Measurements from ENCODE around the gene IVNS1ABP. TPM values are rescaled to one million over a fixed set of nuclear protein-coding genes. Genes with fewer than 3 reads are reported as not detected.
"Not testable (repeated sequence)": the region's sequence is repeated elsewhere in the genome, so short reads cannot be mapped to it uniquely, and the experiment has no call there.

Gene IVNS1ABP
- total and polyA plus RNA-seq, 8 donors, result 22.9 to 53.9 (median 35.2) TPM

- intact Hi-C loops (cut with DNase I), result no loop called here
- Histone ChIP-seq H3K27ac (no peak overlapping the region), H3K4me1 (no peaks in the 10 kb centered on the region), H3K9me3 (no peaks in the 10 kb centered on the region), H3K36me3 (no peaks in the 10 kb centered on the region), H3K4me3 (no peak overlapping the region), H3K27me3 (no peaks in the 10 kb centered on the region)
- DNase-seq (no peak), FAIRE-seq (no peak), ATAC-seq (no peak)
- TF ChIP-seq CTCF (IDR thresholded peaks at IDR 0.05), result no peak
- 92 to 93% methylated on average over 3 of the region's 3 CpGs for WGBS, 2 donors
These were observed 53.8 kb downstream of the IVNS1ABP start for GRCh38 chr1:185263292-185263691.

DNA sequence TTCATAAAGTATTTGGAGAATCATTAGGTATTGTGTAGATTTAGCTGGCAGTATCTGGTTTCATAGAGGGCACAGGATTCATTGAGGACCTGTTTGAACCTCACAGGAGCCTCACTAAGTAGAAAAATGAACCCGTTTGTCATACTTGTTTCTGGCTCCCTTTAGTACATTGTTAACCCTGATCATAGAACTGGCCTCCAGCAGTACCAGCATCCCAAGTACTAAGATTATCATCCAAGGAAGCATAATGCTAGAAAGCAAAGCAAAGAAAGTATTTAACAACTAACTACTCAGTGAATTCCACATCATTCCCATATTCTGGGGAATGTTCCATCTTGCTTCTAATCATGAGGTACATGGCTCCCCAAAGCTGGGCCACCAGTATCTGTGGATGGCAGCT lies 54.9 kb downstream of the IVNS1ABP start:
- DNase-seq (no peak), FAIRE-seq (no peak), ATAC-seq (no peak)
- Histone ChIP-seq H3K4me1 (no peaks in the 10 kb centered on the region), H3K4me3 (no peak overlapping the region), H3K27me3 (no peaks in the 10 kb centered on the region), H3K36me3 (no peaks in the 10 kb centered on the region), H3K9me3 (no peaks in the 10 kb centered on the region), H3K27ac (no peak overlapping the region)
- no peak for TF ChIP-seq CTCF (IDR thresholded peaks at IDR 0.05)
- WGBS, 2 donors, result 94 to 97% methylated on average over 1 of the region's 1 CpG
- intact Hi-C loops (cut with DNase I), result no loop called here

DNA sequence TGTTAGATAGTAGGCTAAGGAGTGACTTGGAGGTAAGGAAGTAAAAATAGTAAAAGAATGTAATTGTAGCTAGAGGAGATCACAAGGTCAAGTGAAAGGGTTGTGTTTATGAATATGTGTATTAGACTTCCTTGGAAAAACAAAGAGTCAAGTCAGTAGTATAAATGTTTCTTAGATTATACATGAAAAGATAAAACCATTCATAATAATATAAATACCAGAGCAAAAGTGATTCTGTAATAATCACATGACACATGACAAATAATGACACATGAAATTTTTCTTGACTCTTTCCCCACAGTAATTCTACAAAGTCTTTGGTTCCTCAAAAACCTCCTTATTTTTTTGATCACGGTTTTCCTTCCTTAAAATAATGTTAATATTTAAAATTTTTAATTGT lies 56.4 kb downstream of the IVNS1ABP start:
- TF ChIP-seq CTCF (IDR thresholded peaks at IDR 0.05), result no peak
- Histone ChIP-seq H3K27ac (no peak overlapping the region), H3K27me3 (no peaks in the 10 kb centered on the region), H3K9me3 (no peaks in the 10 kb centered on the region), H3K36me3 (no peaks in the 10 kb centered on the region), H3K4me3 (no peak overlapping the region), H3K4me1 (no peaks in the 10 kb centered on the region)
- ATAC-seq (no peak), DNase-seq (no peak), FAIRE-seq (no peak)
- intact Hi-C loops (cut with DNase I), result no loop called here
- 89 to 90% methylated on average over 1 of the region's 1 CpG for WGBS, 2 donors

GRCh38 chr1:185258676-185259075 lies 58.4 kb downstream of the IVNS1ABP start:
- DNase-seq (no peak), ATAC-seq (no peak), FAIRE-seq (no peak)
- Histone ChIP-seq H3K4me1 (no peaks in the 10 kb centered on the region), H3K27ac (no peak overlapping the region), H3K36me3 (no peaks in the 10 kb centered on the region), H3K4me3 (no peak overlapping the region), H3K27me3 (no peaks in the 10 kb centered on the region), H3K9me3 (no peaks in the 10 kb centered on the region)
- TF ChIP-seq CTCF (IDR thresholded peaks at IDR 0.05), result no peak
- WGBS, 2 donors, result 90 to 98% methylated on average over 1 of the region's 1 CpG
- intact Hi-C loops (cut with DNase I), result no loop called here

DNA sequence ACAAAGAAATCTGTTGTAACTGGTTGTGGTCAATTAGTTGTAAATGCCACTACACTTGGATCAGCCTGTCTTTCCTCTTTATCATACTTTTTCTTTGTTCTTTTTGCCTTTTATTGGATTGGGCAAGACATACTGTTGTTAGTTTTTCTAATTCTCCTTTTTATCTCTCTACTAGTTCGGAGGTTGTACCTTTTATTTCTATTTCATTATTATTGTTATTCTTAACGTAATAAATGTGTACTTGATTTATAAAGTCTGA lies 59.2 kb downstream of the IVNS1ABP start:
- Histone ChIP-seq H3K27ac (no peak overlapping the region), H3K36me3 (no peaks in the 10 kb centered on the region), H3K9me3 (no peaks in the 10 kb centered on the region), H3K27me3 (no peaks in the 10 kb centered on the region), H3K4me1 (no peaks in the 10 kb centered on the region), H3K4me3 (no peak overlapping the region)
- ATAC-seq (no peak), DNase-seq (no peak), FAIRE-seq (peak; percentile 9)
- 73 to 84% methylated on average over 2 of the region's 2 CpGs for WGBS, 2 donors
- intact Hi-C loops (cut with DNase I), result no loop called here
- TF ChIP-seq CTCF (IDR thresholded peaks at IDR 0.05), result no peak

DNA sequence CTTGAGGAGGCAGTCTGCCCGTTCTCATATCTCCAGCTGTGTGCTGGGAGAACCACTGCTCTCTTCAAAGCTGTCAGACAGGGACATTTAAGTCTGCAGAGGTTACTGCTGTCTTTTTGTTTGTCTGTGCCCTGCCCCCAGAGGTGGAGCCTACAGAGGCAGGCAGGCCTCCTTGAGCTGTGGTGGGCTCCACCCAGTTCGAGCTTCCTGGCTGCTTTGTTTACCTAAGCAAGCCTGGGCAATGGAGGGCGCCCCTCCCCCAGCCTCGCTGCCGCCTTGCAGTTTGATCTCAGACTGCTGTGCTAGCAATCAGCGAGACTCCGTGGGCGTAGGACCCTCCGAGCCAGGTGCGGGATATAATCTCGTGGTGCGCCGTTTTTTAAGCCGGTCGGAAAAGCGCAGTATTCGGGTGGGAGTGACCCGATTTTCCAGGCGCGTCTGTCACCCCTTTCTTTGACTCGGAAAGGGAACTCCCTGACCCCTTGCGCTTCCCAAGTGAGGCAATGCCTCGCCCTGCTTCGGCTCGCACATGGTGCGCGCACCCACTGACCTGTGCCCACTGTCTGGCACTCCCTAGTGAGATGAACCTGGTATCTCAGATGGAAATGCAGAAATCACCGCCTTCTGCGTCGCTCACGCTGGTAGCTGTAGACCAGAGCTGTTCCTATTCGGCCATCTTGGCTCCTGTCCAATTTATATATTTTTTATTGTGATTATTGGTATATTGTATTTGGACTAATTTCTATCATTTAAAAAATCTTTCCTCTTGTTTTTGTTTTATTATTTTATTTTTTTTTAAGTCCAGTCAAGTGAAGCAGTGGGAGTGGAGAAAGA lies 59.7 kb downstream of the IVNS1ABP start:
- H3K27me3 ChIP-seq; intact Hi-C loops (cut with DNase I); H3K4me1 ChIP-seq; H3K9me3 ChIP-seq; FAIRE-seq; H3K36me3 ChIP-seq; DNase-seq; ATAC-seq; H3K4me3 ChIP-seq; H3K27ac ChIP-seq: not testable (repeated sequence)
- 85 to 89% methylated on average over 10 to 21 of the region's 32 CpGs for WGBS, 2 donors

DNA sequence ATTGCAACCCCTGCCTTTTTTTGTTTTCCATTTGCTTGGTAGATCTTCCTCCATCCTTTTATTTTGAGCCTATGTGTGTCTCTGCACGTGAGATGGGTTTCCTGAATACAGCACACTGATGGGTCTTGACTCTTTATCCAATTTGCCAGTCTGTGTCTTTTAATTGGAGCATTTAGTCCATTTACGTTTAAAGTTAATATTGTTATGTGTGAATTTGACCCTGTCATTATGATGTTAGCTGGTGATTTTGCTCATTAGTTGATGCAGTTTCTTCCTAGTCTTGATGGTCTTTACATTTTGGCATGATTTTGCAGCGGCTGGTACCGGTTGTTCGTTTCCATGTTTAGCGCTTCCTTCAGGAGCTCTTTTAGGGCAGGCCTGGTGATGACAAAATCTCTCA lies 61.4 kb downstream of the IVNS1ABP start:
- H3K4me1 ChIP-seq; FAIRE-seq; H3K4me3 ChIP-seq; H3K27ac ChIP-seq; intact Hi-C loops (cut with DNase I); H3K27me3 ChIP-seq; H3K36me3 ChIP-seq; ATAC-seq; DNase-seq; H3K9me3 ChIP-seq: not testable (repeated sequence)
- WGBS, 2 donors, result 80 to 90% methylated on average over 3 to 5 of the region's 6 CpGs

GRCh38 chr1:185252404-185252803 lies 64.6 kb downstream of the IVNS1ABP start:
- H3K4me1 ChIP-seq; ATAC-seq; H3K36me3 ChIP-seq; H3K9me3 ChIP-seq; FAIRE-seq; DNase-seq; H3K4me3 ChIP-seq; H3K27me3 ChIP-seq; H3K27ac ChIP-seq; intact Hi-C loops (cut with DNase I): not testable (repeated sequence)
- WGBS, 2 donors, result no CpG with 5 or more reads among the region's 1 CpG

All from pancreas (tissue), 10 donors.